MM.1S (cell line): Measurements from ENCODE around the gene ZNRF3.

Experiments used
- DNase-seq: peaks from one replicate; pipeline ENCODE4 v3.0.0-alpha.2; 2015
- H2AFZ ChIP-seq: fragments of 300-600 bp; sonication (generic); 2 replicates; pipeline ENCODE4 v1.6.0; 2016; ENCODE audit warnings: antibody characterized with exemption, low read length
- H3F3A ChIP-seq: fragments of 300-600 bp; sonication (generic); 2 replicates; pipeline ENCODE4 v1.6.1; 2016; ENCODE audit warnings: mild to moderate bottlenecking, antibody characterized with exemption, low read length, moderate library complexity, mixed read lengths; ENCODE audit not compliant: insufficient read depth
- H3K27ac ChIP-seq: fragments of 300-600 bp; sonication (generic); 2 replicates; pipeline ENCODE4 v1.5.1; 2016; ENCODE audit warnings: mild to moderate bottlenecking, low read length
- H3K27me3 ChIP-seq: fragments of 300-600 bp; sonication (generic); replicated peaks from 2 replicates; pipeline ENCODE4 v1.6.0; 2016; ENCODE audit warnings: low read length; ENCODE audit not compliant: insufficient read depth
- H3K36me3 ChIP-seq: fragments of 300-600 bp; sonication (generic); replicated peaks from 2 replicates; pipeline ENCODE4 v1.6.1; 2016; ENCODE audit warnings: mild to moderate bottlenecking, low read length, mixed read lengths; ENCODE audit not compliant: insufficient read depth
- H3K4me1 ChIP-seq: fragments of 300-600 bp; sonication (generic); 2 replicates; pipeline ENCODE4 v1.6.1; 2016; ENCODE audit warnings: low read length, mixed read lengths
- H3K4me2 ChIP-seq: fragments of 300-600 bp; sonication (generic); 2 replicates; pipeline ENCODE4 v1.6.0; 2016; ENCODE audit warnings: low read depth, low read length
- H3K4me3 ChIP-seq: fragments of 300-600 bp; sonication (generic); 2 replicates; pipeline ENCODE4 v1.5.1; 2016; ENCODE audit warnings: low read length, mixed read lengths
- H3K79me2 ChIP-seq: fragments of 300-600 bp; sonication (generic); 2 replicates; pipeline ENCODE4 v1.6.1; 2016; ENCODE audit warnings: mixed run types, low read length, mixed read lengths
- H3K9ac ChIP-seq: fragments of 300-600 bp; sonication (generic); 2 replicates; pipeline ENCODE4 v1.6.1; 2016; ENCODE audit warnings: low read length, mixed read lengths
- H3K9me2 ChIP-seq: fragments of 300-600 bp; sonication (generic); replicated peaks from 2 replicates; pipeline ENCODE4 v1.6.1; 2016; ENCODE audit warnings: mild to moderate bottlenecking, low read length, mixed read lengths; ENCODE audit not compliant: insufficient read depth
- H3K9me3 ChIP-seq: fragments of 300-600 bp; sonication (generic); replicated peaks from 2 replicates; pipeline ENCODE4 v1.6.1; 2016; ENCODE audit warnings: mild to moderate bottlenecking, low read length, mixed read lengths; ENCODE audit not compliant: insufficient read depth
- H4K20me1 ChIP-seq: fragments of 300-600 bp; sonication (generic); 2 replicates; pipeline ENCODE4 v1.6.1; 2016; ENCODE audit warnings: mild to moderate bottlenecking, low read length, moderate library complexity, mixed read lengths; ENCODE audit not compliant: insufficient read depth
- CTCF ChIP-seq: fragments of 300-600 bp; sonication (generic); IDR thresholded peaks from 2 replicates; pipeline ENCODE4 v1.5.1; 2016; ENCODE audit warnings: antibody characterized with exemption, low read length, mixed read lengths
- EZH2 ChIP-seq: fragments of 300-600 bp; sonication (generic); optimal IDR thresholded peaks from 2 replicates; pipeline ENCODE3; 2017; ENCODE audit warnings: low read depth, mild to moderate bottlenecking, antibody characterized with exemption, low read length, mixed read lengths
- EZH2phosphoT487 ChIP-seq: fragments of 300-600 bp; sonication (generic); IDR thresholded peaks from 2 replicates; pipeline ENCODE4 v1.6.1; 2018; ENCODE audit warnings: antibody characterized with exemption, low read length

ZNRF3 gene

GRCh38 chr22:28925916-28926315 lies 42.5 kb downstream of the ZNRF3 start:
- H3K4me2 ChIP-seq = no peak overlapping the region
- H3K36me3 ChIP-seq = no peaks in the 10 kb centered on the region

GRCh38 chr22:28927630-28928029 lies 44.3 kb downstream of the ZNRF3 start:
- no peak overlapping the region for H3K4me2 ChIP-seq
- H3K36me3 ChIP-seq = no peaks in the 10 kb centered on the region
- H3K9me2 ChIP-seq = no peaks in the 10 kb centered on the region
- no peak overlapping the region for H3K9ac ChIP-seq
- no peak overlapping the region for H3K27ac ChIP-seq
- H3K4me1 ChIP-seq = no peaks in the 10 kb centered on the region
- no peaks in the 10 kb centered on the region for H3F3A ChIP-seq
- H3K27me3 ChIP-seq = no peaks in the 10 kb centered on the region
- no peak for DNase-seq
- H3K9me3 ChIP-seq = no peaks in the 10 kb centered on the region
- no peak overlapping the region for H3K4me3 ChIP-seq
- no peak overlapping the region for H2AFZ ChIP-seq
- peaks cover 24% of the 10 kb centered on the region for H3K79me2 ChIP-seq
- no peak for TF ChIP-seq EZH2
- no peaks in the 10 kb centered on the region for H4K20me1 ChIP-seq

More at GRCh38 chr22:28925916-28926315, 42.5 kb downstream of the ZNRF3 start:
- Histone ChIP-seq H3K27ac (no peak overlapping the region), H4K20me1 (no peaks in the 10 kb centered on the region), H3K9me3 (no peaks in the 10 kb centered on the region), H3K4me3 (no peak overlapping the region), H2AFZ (no peak overlapping the region), H3K9ac (no peak overlapping the region), H3K4me1 (no peaks in the 10 kb centered on the region), H3K79me2 (peaks cover 32% of the 10 kb centered on the region), H3K27me3 (no peaks in the 10 kb centered on the region), H3K9me2 (no peaks in the 10 kb centered on the region), H3F3A (no peaks in the 10 kb centered on the region)
- no peak for TF ChIP-seq CTCF
- no peak for TF ChIP-seq EZH2
- TF ChIP-seq EZH2phosphoT487 = no peak
- no peak for DNase-seq

- TF ChIP-seq EZH2 (no peak), EZH2phosphoT487 (no peak), CTCF (no peak)
- no peaks in the 10 kb centered on the region for H3F3A ChIP-seq
- no peak overlapping the region for H3K27ac ChIP-seq
- no peaks in the 10 kb centered on the region for H3K36me3 ChIP-seq
- H3K9me2 ChIP-seq = no peaks in the 10 kb centered on the region
- H3K4me2 ChIP-seq = no peak overlapping the region
- H3K27me3 ChIP-seq = no peaks in the 10 kb centered on the region
- no peak overlapping the region for H3K9ac ChIP-seq
- no peak overlapping the region for H3K4me3 ChIP-seq
- no peaks in the 10 kb centered on the region for H3K4me1 ChIP-seq
- no peaks in the 10 kb centered on the region for H3K9me3 ChIP-seq
- no peak overlapping the region for H2AFZ ChIP-seq
- DNase-seq = no peak
- H4K20me1 ChIP-seq = no peaks in the 10 kb centered on the region
- H3K79me2 ChIP-seq = peaks cover 15% of the 10 kb centered on the region; the same call in 1 of the 2 replicates
Measured at GRCh38 chr22:28929197-28929596, 45.8 kb downstream of the ZNRF3 start.

GRCh38 chr22:28930357-28931007 lies 47.1 kb downstream of the ZNRF3 start:
- Histone ChIP-seq H3K9me3 (no peaks in the 10 kb centered on the region), H4K20me1 (no peaks in the 10 kb centered on the region), H3K4me2 (no peak overlapping the region), H3F3A (no peaks in the 10 kb centered on the region), H3K4me1 (no peaks in the 10 kb centered on the region), H3K9me2 (no peaks in the 10 kb centered on the region), H3K4me3 (no peak overlapping the region), H3K27me3 (no peaks in the 10 kb centered on the region), H2AFZ (no peak overlapping the region), H3K27ac (no peak overlapping the region), H3K36me3 (no peaks in the 10 kb centered on the region), H3K9ac (no peak overlapping the region), H3K79me2 (peaks cover 10% of the 10 kb centered on the region; the same call in 1 of the 2 replicates)
- DNase-seq = no peak
- TF ChIP-seq CTCF (no peak), EZH2phosphoT487 (no peak), EZH2 (no peak)
